Neuronal stem cell (in vitro differentiated cells): ENCODE measurements around the gene EPB41L2.

Source experiments
- DNase-seq: peaks from one replicate; pipeline ENCODE4 v3.0.0-alpha.2; 2013; ENCODE audit warnings: low spot score
- H2AFZ ChIP-seq: one replicate; pipeline ENCODE4 v1.6.1; 2013; ENCODE audit warnings: mild to moderate bottlenecking, low read length, inconsistent platforms
- H2AK5ac ChIP-seq: 2 replicates; pipeline ENCODE4 v1.6.1; 2013; ENCODE audit warnings: low read depth, mild to moderate bottlenecking, inconsistent platforms, low read length, moderate library complexity, mixed read lengths
- H2BK120ac ChIP-seq: 2 replicates; pipeline ENCODE4 v1.6.1; 2013; ENCODE audit warnings: low read depth, mild to moderate bottlenecking, inconsistent platforms, low read length, moderate library complexity, mixed read lengths
- H2BK12ac ChIP-seq: one replicate; pipeline ENCODE4 v1.6.1; 2013; ENCODE audit warnings: low read length, inconsistent platforms
- H2BK15ac ChIP-seq: 2 replicates; pipeline ENCODE4 v1.6.1; 2013; ENCODE audit warnings: mild to moderate bottlenecking, low read length, inconsistent platforms, mixed read lengths
- H2BK5ac ChIP-seq: one replicate; pipeline ENCODE4 v1.6.1; 2013; ENCODE audit warnings: inconsistent platforms, mild to moderate bottlenecking, low read length, moderate library complexity
- H3K14ac ChIP-seq: one replicate; pipeline ENCODE4 v1.6.1; 2013; ENCODE audit warnings: low read length, inconsistent platforms
- H3K18ac ChIP-seq: 2 replicates; pipeline ENCODE4 v1.6.1; 2013; ENCODE audit warnings: low read length, inconsistent platforms
- H3K23ac ChIP-seq: 2 replicates; pipeline ENCODE4 v1.6.1; 2013; ENCODE audit warnings: low read depth, mild to moderate bottlenecking, mixed read lengths, low read length, inconsistent platforms; ENCODE audit not compliant: poor library complexity
- H3K27ac ChIP-seq: replicated peaks from 3 replicates; pipeline ENCODE4 v1.5.1; 2013; ENCODE audit warnings: low read length, inconsistent platforms
- H3K27me3 ChIP-seq, 3 experiments: 2 replicates each; pipeline ENCODE4 v1.6.1; 2013; ENCODE audit warnings: low read length in 3 of 3, mild to moderate bottlenecking in 2 of 3, inconsistent platforms in 1 of 3, low read depth in 1 of 3, mixed read lengths in 1 of 3, moderate library complexity in 1 of 3; ENCODE audit not compliant: control insufficient read depth in 3 of 3, insufficient read depth in 3 of 3
- H3K36me3 ChIP-seq, 2 donors: replicated peaks in 1 of 2; 2 replicates each; pipeline ENCODE4 v1.6.1; 2013; ENCODE audit warnings: low read length in 2 of 2; ENCODE audit not compliant: control insufficient read depth in 2 of 2, insufficient read depth in 2 of 2
- H3K4ac ChIP-seq: 2 replicates; pipeline ENCODE4 v1.6.1; 2013; ENCODE audit warnings: inconsistent platforms, mild to moderate bottlenecking, low read length, moderate library complexity
- H3K4me1 ChIP-seq, 2 donors: 1 replicate in 1 of 2; 2 replicates in 1 of 2; pipeline ENCODE4 v1.6.1; 2013; ENCODE audit warnings: low read length in 2 of 2, low read depth in 1 of 2; ENCODE audit not compliant: control insufficient read depth in 2 of 2, insufficient read depth in 1 of 2
- H3K4me2 ChIP-seq: one replicate; pipeline ENCODE4 v1.6.1; 2013; ENCODE audit warnings: mild to moderate bottlenecking, low read length, inconsistent platforms; ENCODE audit not compliant: insufficient read depth, poor library complexity, severe bottlenecking
- H3K4me3 ChIP-seq, 2 donors: 2 replicates each; pipeline ENCODE4 v1.5.1; 2013; ENCODE audit warnings: low read length in 2 of 2, mild to moderate bottlenecking in 2 of 2, inconsistent platforms in 1 of 2, moderate library complexity in 1 of 2
- H3K79me1 ChIP-seq: one replicate; pipeline ENCODE4 v1.6.1; 2013; ENCODE audit warnings: low read depth, mild to moderate bottlenecking, inconsistent platforms, low read length, moderate library complexity
- H3K9ac ChIP-seq: one replicate; pipeline ENCODE4 v1.6.1; 2013; ENCODE audit warnings: mild to moderate bottlenecking, low read depth, low read length, inconsistent platforms; ENCODE audit not compliant: poor library complexity
- H3K9me3 ChIP-seq, 2 donors: replicated peaks in 1 of 2; 2 replicates each; pipeline versions ENCODE3 to v1.6.1; 2013; ENCODE audit warnings: low read length in 2 of 2, mild to moderate bottlenecking in 2 of 2, inconsistent platforms in 1 of 2, low read depth in 1 of 2, mixed read lengths in 1 of 2, moderate library complexity in 1 of 2; ENCODE audit not compliant: control insufficient read depth in 2 of 2, insufficient read depth in 1 of 2
- H4K8ac ChIP-seq: one replicate; pipeline ENCODE4 v1.6.1; 2013; ENCODE audit warnings: low read depth, mild to moderate bottlenecking, inconsistent platforms, low read length, moderate library complexity
- H4K91ac ChIP-seq: one replicate; pipeline ENCODE4 v1.6.1; 2013; ENCODE audit warnings: low read length, low read depth, mild to moderate bottlenecking, inconsistent platforms; ENCODE audit not compliant: poor library complexity
- WGBS, 2 donors: extraction: QIAGEN DNeasy Blood & Tissue Kit; methylation state at CpG; one replicate each; pipeline ENCODE4 v1.1.7; 2013; ENCODE audit warnings: missing lambda C conversion rate in 2 of 2, mixed read lengths in 1 of 2; ENCODE audit not compliant: insufficient read length in 2 of 2, insufficient replicate concordance in 1 of 2; ENCODE audit errors: extremely low coverage in 2 of 2; 5-methylcytosine and 5-hydroxymethylcytosine counted together

The EPB41L2 gene

DNA sequence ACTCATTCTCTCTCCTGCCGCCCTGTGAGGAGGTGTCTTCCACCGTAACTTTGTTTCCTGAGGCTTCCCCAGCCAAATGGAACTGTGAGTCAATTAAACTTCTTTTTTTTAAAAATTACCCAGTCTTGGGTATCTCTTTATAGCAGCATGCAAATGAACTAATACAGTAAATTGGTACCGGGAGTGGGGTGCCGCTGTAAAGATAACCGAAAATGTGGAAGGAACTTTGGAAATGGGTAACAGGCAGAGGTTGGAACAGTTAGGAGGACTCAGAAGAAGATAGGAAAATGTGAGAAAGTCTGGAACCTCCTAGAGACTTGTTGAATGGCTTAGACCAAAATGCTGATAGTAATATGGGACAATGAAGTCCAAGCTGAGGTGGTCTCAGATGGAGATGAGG is 55.8 kb downstream of the EPB41L2 start:
- no peak overlapping the region for H2BK15ac ChIP-seq
- H3K18ac ChIP-seq, result no peak overlapping the region
- H4K8ac ChIP-seq, result no peak overlapping the region
- no peak for DNase-seq
- peaks cover 4 to 8% of the 10 kb centered on the region in 2 donors for H3K4me1 ChIP-seq
- no peak overlapping the region for H2AK5ac ChIP-seq
- WGBS, 2 donors, result no CpG with 5 or more reads among the region's 5 CpGs
- no peak overlapping the region for H2BK5ac ChIP-seq
- no peak overlapping the region for H2BK120ac ChIP-seq
- no peaks in the 10 kb centered on the region for H3K27me3 ChIP-seq
- H3K36me3 ChIP-seq, result peaks cover 0 to 2% of the 10 kb centered on the region in 2 donors
- peaks cover 10 to 26% of the 10 kb centered on the region in 2 donors for H3K9me3 ChIP-seq
- no peak overlapping the region for H3K4ac ChIP-seq
- no peak overlapping the region for H3K27ac ChIP-seq
- H3K9ac ChIP-seq, result no peak overlapping the region
- no peak overlapping the region for H3K14ac ChIP-seq
- H2BK12ac ChIP-seq, result no peak overlapping the region
- no peak overlapping the region for H3K23ac ChIP-seq
- no peak overlapping the region for H2AFZ ChIP-seq
- H3K4me3 ChIP-seq, result no peak overlapping the region
- peaks cover 2% of the 10 kb centered on the region for H3K79me1 ChIP-seq
- no peak overlapping the region for H4K91ac ChIP-seq
- no peak overlapping the region for H3K4me2 ChIP-seq

DNA sequence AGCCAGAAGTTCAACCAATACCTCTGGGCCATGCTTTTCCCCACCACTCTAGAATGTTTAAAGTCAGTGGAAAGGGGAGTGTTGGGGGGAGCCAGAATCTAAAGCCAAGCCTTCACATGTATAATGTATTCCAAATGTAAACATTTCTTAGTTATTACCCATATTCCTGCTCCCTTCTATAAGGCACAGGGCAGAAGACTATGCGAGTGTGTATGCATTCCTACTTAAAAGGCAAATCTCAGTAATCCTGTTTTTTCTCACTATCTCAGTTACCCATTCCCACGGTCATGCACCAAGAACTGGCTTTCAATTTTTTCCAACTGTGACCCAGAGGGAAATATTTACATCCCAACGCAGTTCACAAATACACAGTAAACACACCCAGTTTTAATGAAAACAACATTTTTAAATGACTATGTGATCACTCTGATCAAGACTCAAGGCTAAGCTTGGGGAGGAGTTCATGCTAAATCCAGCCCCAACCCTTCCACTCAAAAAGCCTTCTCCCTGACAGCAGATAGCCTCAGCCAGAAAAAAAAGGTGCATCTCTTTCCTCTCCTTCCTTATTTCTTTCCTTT is 57.5 kb downstream of the EPB41L2 start:
- H3K36me3 ChIP-seq, result no peaks in the 10 kb centered on the region
- H2BK15ac ChIP-seq, result no peak overlapping the region
- no peak overlapping the region for H2AFZ ChIP-seq
- H3K4me2 ChIP-seq, result no peak overlapping the region
- no peak overlapping the region for H3K9ac ChIP-seq
- no peak overlapping the region for H3K23ac ChIP-seq
- no peak overlapping the region for H3K27ac ChIP-seq
- H2AK5ac ChIP-seq, result no peak overlapping the region
- H2BK12ac ChIP-seq, result no peak overlapping the region
- H3K79me1 ChIP-seq, result no peaks in the 10 kb centered on the region
- H2BK5ac ChIP-seq, result no peak overlapping the region
- H3K27me3 ChIP-seq, result no peaks in the 10 kb centered on the region
- H3K4ac ChIP-seq, result no peak overlapping the region
- no CpG with 5 or more reads among the region's 3 CpGs for WGBS, 2 donors
- no peak overlapping the region for H3K14ac ChIP-seq
- peaks cover 10 to 26% of the 10 kb centered on the region in 2 donors for H3K9me3 ChIP-seq
- DNase-seq, result no peak
- H3K18ac ChIP-seq, result no peak overlapping the region
- H2BK120ac ChIP-seq, result no peak overlapping the region
- H4K8ac ChIP-seq, result no peak overlapping the region
- H3K4me1 ChIP-seq, result peaks cover 4 to 14% of the 10 kb centered on the region in 2 donors
- H3K4me3 ChIP-seq, result no peak overlapping the region
- H4K91ac ChIP-seq, result no peak overlapping the region

DNA sequence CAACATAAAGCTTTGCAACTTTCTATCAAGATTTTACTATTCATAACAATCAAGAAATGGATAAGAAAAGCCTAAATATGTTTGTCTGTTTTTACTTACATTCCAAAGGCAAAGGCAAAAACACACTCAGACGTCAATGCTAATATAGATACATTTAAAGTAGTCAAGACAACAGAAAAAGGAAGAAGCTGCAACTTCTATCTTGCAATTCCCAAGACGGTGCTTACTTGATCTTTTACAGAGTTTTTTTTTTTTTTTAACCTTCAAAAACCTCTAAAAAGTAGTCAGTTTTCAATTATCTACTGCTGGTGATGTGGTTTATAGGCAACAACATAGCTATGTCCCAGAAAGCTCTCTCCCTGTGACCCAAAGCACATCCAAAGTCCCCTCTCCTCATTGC is 58.1 kb downstream of the EPB41L2 start:
- Histone ChIP-seq H3K79me1 (no peaks in the 10 kb centered on the region), H3K4me1 (peaks cover 4 to 14% of the 10 kb centered on the region in 2 donors), H4K91ac (no peak overlapping the region), H2BK12ac (no peak overlapping the region), H3K36me3 (no peaks in the 10 kb centered on the region), H3K18ac (no peak overlapping the region), H2BK15ac (no peak overlapping the region), H2BK5ac (no peak overlapping the region), H3K4me2 (no peak overlapping the region), H3K9me3 (peaks cover 10 to 26% of the 10 kb centered on the region in 2 donors), H3K27ac (no peak overlapping the region), H3K4ac (no peak overlapping the region), H4K8ac (no peak overlapping the region), H3K14ac (no peak overlapping the region), H3K27me3 (no peaks in the 10 kb centered on the region), H3K23ac (no peak overlapping the region), H2BK120ac (no peak overlapping the region), H3K4me3 (no peak overlapping the region), H3K9ac (no peak overlapping the region), H2AK5ac (no peak overlapping the region), H2AFZ (no peak overlapping the region)
- DNase-seq, result no peak
- WGBS, 2 donors, result no CpG with 5 or more reads among the region's 2 CpGs

DNA sequence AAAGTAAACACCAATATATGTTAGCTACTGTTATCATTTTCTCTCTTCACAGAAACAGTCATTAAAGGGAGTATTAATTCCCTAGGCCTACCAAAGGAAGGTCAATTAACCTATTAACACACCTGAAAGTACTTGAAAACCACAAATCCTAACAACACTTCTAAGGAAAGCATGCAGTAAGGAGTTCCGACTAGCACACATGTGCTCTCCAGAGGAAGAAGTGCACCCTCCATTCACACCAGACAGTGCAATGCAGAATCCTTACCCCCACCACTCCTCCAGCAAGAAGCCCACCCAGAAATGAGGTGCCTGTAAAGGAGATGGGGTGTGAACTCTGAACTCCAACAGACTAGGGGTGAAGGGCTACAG is 58.7 kb downstream of the EPB41L2 start:
- Histone ChIP-seq H2BK15ac (no peak overlapping the region), H2BK12ac (no peak overlapping the region), H3K36me3 (no peaks in the 10 kb centered on the region), H3K27ac (no peak overlapping the region), H2AFZ (no peak overlapping the region), H2AK5ac (no peak overlapping the region), H2BK120ac (no peak overlapping the region), H3K4me3 (no peak overlapping the region), H4K8ac (no peak overlapping the region), H3K27me3 (no peaks in the 10 kb centered on the region), H2BK5ac (no peak overlapping the region), H3K18ac (no peak overlapping the region), H3K9me3 (peaks cover 10 to 26% of the 10 kb centered on the region in 2 donors), H3K4me2 (no peak overlapping the region), H3K14ac (no peak overlapping the region), H3K79me1 (no peaks in the 10 kb centered on the region), H3K23ac (no peak overlapping the region), H3K4ac (no peak overlapping the region), H3K9ac (no peak overlapping the region), H4K91ac (no peak overlapping the region), H3K4me1 (peaks cover 4 to 14% of the 10 kb centered on the region in 2 donors)
- no peak for DNase-seq
- WGBS, 2 donors, result no CpG with 5 or more reads among the region's 1 CpG
